HEK293 (cell line): ENCODE data around the gene PROM2.
A peak's percentile ranks its signal among the peaks of the same experiment; 100 is the strongest.

Source experiments
- CTCF ChIA-PET: fragments of 350-600 bp; formaldehyde crosslinking; extraction: SDS; loops from one replicate; lab custom pipeline; 2021; ENCODE audit warnings: antibody characterized with exemption; lab: Yijun Ruan, JAX
- POLR2A ChIA-PET: fragments of 300-600 bp; formaldehyde crosslinking; extraction: SDS; loops from one replicate; lab custom pipeline; 2020; ENCODE audit warnings: antibody characterized with exemption, inconsistent platforms; lab: Yijun Ruan, JAX
- H3K27ac ChIP-seq: fragments of 200-500 bp; sonication (Bioruptor generic); 2 replicates; pipeline ENCODE4 v1.5.1; 2014; ENCODE audit warnings: low read depth, low read length, control low read depth, inconsistent platforms; ENCODE audit errors: extremely low read depth
- H3K36me3 ChIP-seq, 2 experiments: fragments of 200-500 bp in 1 of 2; sonication (Bioruptor generic) in 1 of 2; 1 replicate in 1 of 2; 2 replicates in 1 of 2; pipeline ENCODE4 v1.5.1; 2014 to 2017; ENCODE audit warnings: inconsistent platforms in 2 of 2, low read length in 2 of 2; ENCODE audit not compliant: control insufficient read depth in 2 of 2, insufficient read depth in 1 of 2
- H3K4me1 ChIP-seq: fragments of 200-500 bp; sonication (Bioruptor generic); 2 replicates; pipeline ENCODE4 v1.5.1; 2014; ENCODE audit warnings: mild to moderate bottlenecking, low read length, inconsistent platforms; ENCODE audit not compliant: control insufficient read depth, insufficient read depth
- H3K4me3 ChIP-seq: 2 replicates; pipeline ENCODE4 v1.5.1; 2011; ENCODE audit warnings: low read depth, mild to moderate bottlenecking, control low read depth, low read length, moderate library complexity
- H3K9me3 ChIP-seq: fragments of 200-500 bp; sonication (Bioruptor generic); 2 replicates; pipeline ENCODE4 v1.5.1; 2014; ENCODE audit warnings: low read depth, low read length, inconsistent platforms; ENCODE audit not compliant: control insufficient read depth, insufficient read depth
- HOXA7 ChIP-seq: sonication (generic); formaldehyde crosslinking; IDR thresholded peaks from 2 replicates; pipeline ENCODE4 v1.8.1; 2022; ENCODE audit warnings: missing genetic modification reagents, borderline replicate concordance
- ZBTB48 ChIP-seq: fragments of 450-650 bp; formaldehyde crosslinking; IDR thresholded peaks from 2 replicates; pipeline ENCODE4 v1.5.1; 2016; ENCODE audit warnings: missing biosample characterization, missing genetic modification characterization
- ZEB2 ChIP-seq: fragments of 450-650 bp; formaldehyde crosslinking; IDR thresholded peaks from 2 replicates; pipeline ENCODE4 v1.5.1; 2016; ENCODE audit warnings: missing biosample characterization, missing genetic modification characterization
- ZFP41 ChIP-seq: fragments of 450-650 bp; formaldehyde crosslinking; IDR thresholded peaks from 2 replicates; pipeline ENCODE4 v1.5.1; 2016; ENCODE audit warnings: missing biosample characterization, missing genetic modification characterization, borderline replicate concordance
- ZNF112 ChIP-seq: fragments of 450-650 bp; formaldehyde crosslinking; IDR thresholded peaks from 2 replicates; pipeline ENCODE4 v1.5.0; 2017; ENCODE audit warnings: missing biosample characterization, missing genetic modification characterization
- ZNF335 ChIP-seq: fragments of 450-650 bp; formaldehyde crosslinking; conservative IDR thresholded peaks from 2 replicates; pipeline ENCODE4 v1.5.1; 2016; ENCODE audit warnings: missing biosample characterization, missing genetic modification characterization
- ZNF37A ChIP-seq: fragments of 450-650 bp; IDR thresholded peaks from 2 replicates; pipeline ENCODE4 v1.5.1; 2018; ENCODE audit warnings: missing biosample characterization, missing genetic modification characterization
- ZNF521 ChIP-seq: fragments of 450-650 bp; formaldehyde crosslinking; IDR thresholded peaks from 2 replicates; pipeline ENCODE4 v1.5.1; 2017; ENCODE audit warnings: missing biosample characterization, mild to moderate bottlenecking, missing genetic modification characterization
- ZNF544 ChIP-seq: fragments of 450-650 bp; formaldehyde crosslinking; IDR thresholded peaks from 2 replicates; pipeline ENCODE4 v1.5.0; 2017; ENCODE audit warnings: missing biosample characterization, missing genetic modification characterization
- ZNF596 ChIP-seq: fragments of 450-650 bp; IDR thresholded peaks from 2 replicates; pipeline ENCODE4 v1.5.0; 2018; ENCODE audit warnings: missing biosample characterization, mild to moderate bottlenecking, missing genetic modification characterization, moderate library complexity
- ZNF747 ChIP-seq: fragments of 450-650 bp; formaldehyde crosslinking; IDR thresholded peaks from 2 replicates; pipeline ENCODE4 v1.5.1; 2016; ENCODE audit warnings: missing biosample characterization, missing genetic modification characterization
- TF ChIP-seq, protein P1 (sequence below): fragments of 450-650 bp; formaldehyde crosslinking; IDR thresholded peaks from 2 replicates; pipeline ENCODE4 v1.5.1; 2017; ENCODE audit warnings: missing biosample characterization, missing genetic modification characterization
- TF ChIP-seq, protein P2 (sequence below): fragments of 450-650 bp; formaldehyde crosslinking; IDR thresholded peaks from 2 replicates; pipeline ENCODE4 v1.5.1; 2016; ENCODE audit warnings: missing biosample characterization, missing genetic modification characterization
- TF ChIP-seq, protein P3 (sequence below): fragments of 450-650 bp; formaldehyde crosslinking; IDR thresholded peaks from 2 replicates; pipeline ENCODE4 v1.5.1; 2016; ENCODE audit warnings: missing biosample characterization, missing genetic modification characterization
- TF ChIP-seq, protein P4 (sequence below): fragments of 450-650 bp; formaldehyde crosslinking; IDR thresholded peaks from 2 replicates; pipeline ENCODE4 v1.5.1; 2017; ENCODE audit warnings: missing biosample characterization, missing genetic modification characterization

Gene PROM2

DNA sequence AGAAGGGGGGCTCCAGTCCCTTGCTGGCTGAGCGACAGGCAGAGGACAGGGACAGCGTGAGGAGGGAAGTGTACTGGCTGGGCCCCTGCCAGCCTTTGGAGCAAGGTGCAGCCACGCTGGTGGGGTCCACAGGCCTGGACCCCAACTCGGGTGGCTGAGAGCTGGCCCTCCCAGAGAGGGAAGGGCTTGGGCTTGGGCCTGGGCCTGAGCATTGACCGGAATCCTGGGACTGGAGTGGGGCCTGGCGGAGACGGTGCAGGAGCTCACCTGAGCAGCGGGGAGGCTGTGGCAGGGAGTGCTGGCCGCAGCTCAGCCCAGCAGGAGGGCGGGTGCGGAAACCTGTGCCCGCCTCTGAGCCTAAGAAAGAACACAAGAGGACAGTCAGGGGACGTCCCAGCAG is 50.8 kb downstream of the PROM2 start:
- Histone ChIP-seq H3K9me3 (no peaks in the 10 kb centered on the region), H3K36me3 (no peaks in the 10 kb centered on the region), H3K27ac (no peak overlapping the region), H3K4me3 (no peak overlapping the region), H3K4me1 (no peaks in the 10 kb centered on the region)
- ChIA-PET CTCF (interaction anchor here (0.6 to 2.5 kb wide), 2 partner anchors 20 to 77 kb away, joined by 3 to 9 read pairs; no protein-coding TSS in a partner anchor), POLR2A (no interaction called here)
- TF ChIP-seq, protein P1, sequence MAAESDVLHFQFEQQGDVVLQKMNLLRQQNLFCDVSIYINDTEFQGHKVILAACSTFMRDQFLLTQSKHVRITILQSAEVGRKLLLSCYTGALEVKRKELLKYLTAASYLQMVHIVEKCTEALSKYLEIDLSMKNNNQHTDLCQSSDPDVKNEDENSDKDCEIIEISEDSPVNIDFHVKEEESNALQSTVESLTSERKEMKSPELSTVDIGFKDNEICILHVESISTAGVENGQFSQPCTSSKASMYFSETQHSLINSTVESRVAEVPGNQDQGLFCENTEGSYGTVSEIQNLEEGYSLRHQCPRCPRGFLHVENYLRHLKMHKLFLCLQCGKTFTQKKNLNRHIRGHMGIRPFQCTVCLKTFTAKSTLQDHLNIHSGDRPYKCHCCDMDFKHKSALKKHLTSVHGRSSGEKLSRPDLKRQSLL (tag by site-specific recombination): no peak
- TF ChIP-seq ZNF596: no peak

DNA sequence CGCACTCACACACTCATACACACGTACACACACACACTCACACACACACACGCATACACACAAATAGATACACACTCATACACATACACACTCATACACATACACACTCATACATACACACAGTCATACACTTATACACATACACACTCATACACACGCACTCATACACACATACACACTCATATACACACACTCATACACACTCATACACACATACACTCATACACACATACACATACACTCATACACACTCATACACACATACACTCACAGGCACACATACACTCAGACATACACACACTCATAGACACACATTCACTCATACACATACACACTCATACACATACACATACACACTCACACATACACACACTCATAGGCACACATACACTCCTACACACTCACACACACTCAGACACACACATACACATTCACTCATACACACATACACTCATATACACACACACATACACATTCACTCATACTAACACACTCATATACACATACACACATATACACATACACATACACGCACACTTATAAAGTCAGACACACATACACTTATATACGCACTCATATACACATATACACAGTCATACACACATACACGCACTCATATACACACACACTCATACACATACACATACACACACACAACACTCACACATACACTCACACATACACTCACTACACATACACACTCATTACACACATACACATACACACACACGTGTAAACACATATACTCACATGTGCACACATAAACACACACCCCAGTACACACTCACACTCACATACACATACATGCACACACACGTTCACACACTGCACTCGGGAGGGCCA is 51.6 kb downstream of the PROM2 start:
- POLR2A ChIA-PET: no interaction called here

DNA sequence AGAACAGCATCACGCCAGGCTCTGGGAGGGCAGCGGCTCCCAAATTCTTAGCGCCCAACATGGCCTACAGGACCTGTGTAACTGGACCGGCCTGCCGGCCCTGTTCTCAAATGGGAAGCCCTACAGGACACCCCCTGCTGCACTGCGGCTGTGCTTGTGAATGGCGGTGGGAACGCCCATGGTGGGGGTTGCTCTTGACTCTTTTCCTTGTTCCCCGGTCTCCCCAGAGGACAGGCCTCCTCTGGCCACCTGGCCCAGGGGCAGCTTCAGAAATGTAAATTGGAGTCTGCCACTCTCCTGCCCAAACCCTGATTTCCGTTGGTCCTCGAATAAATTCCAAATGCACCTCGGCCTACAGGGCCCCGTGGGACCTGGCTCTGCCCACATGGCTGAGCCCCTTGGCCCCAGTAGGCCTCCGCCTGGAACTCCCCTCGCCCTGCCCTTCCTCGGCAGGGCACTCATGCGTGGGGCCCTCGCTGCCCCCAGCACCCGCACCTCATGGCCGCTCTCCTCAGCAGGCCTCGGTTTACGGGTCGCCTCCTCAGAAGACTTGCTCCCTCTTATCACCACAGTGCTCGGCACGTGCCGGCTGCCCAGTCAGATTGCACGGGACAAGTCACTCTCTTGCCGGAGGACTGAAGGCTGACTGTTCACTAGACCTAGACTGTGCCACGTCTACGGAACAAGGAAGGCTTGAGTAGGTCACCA is 52.3 kb downstream of the PROM2 start:
- no peak overlapping the region for H3K4me3 ChIP-seq
- CTCF ChIA-PET: interaction anchor here (0.7 to 2.7 kb wide), 2 partner anchors 19 to 400 kb away, joined by 3 to 13 read pairs; no protein-coding TSS in a partner anchor
- TF ChIP-seq, protein P2, sequence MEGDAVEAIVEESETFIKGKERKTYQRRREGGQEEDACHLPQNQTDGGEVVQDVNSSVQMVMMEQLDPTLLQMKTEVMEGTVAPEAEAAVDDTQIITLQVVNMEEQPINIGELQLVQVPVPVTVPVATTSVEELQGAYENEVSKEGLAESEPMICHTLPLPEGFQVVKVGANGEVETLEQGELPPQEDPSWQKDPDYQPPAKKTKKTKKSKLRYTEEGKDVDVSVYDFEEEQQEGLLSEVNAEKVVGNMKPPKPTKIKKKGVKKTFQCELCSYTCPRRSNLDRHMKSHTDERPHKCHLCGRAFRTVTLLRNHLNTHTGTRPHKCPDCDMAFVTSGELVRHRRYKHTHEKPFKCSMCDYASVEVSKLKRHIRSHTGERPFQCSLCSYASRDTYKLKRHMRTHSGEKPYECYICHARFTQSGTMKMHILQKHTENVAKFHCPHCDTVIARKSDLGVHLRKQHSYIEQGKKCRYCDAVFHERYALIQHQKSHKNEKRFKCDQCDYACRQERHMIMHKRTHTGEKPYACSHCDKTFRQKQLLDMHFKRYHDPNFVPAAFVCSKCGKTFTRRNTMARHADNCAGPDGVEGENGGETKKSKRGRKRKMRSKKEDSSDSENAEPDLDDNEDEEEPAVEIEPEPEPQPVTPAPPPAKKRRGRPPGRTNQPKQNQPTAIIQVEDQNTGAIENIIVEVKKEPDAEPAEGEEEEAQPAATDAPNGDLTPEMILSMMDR (tag by site-specific recombination): no peak
- TF ChIP-seq ZNF747 (no peak), ZNF335 (no peak), ZEB2 (no peak)
- peaks cover 8% of the 10 kb centered on the region; the same call in 1 of the 2 replicates for H3K4me1 ChIP-seq
- H3K9me3 ChIP-seq: no peaks in the 10 kb centered on the region
- POLR2A ChIA-PET: no interaction called here
- H3K36me3 ChIP-seq: no peaks in the 10 kb centered on the region
- H3K27ac ChIP-seq: no peak overlapping the region

More for the DNA sequence above, 51.6 kb downstream of the PROM2 start:
- H3K27ac ChIP-seq: no peak overlapping the region
- peaks cover 7% of the 10 kb centered on the region; the same call in 1 of the 2 replicates for H3K4me1 ChIP-seq
- no peaks in the 10 kb centered on the region for H3K9me3 ChIP-seq
- H3K4me3 ChIP-seq: no peak overlapping the region
- CTCF ChIA-PET: interaction anchor here (0.6 kb wide), 1 partner anchor 76 kb away, joined by 3 read pairs; no protein-coding TSS in a partner anchor
- no peaks in the 10 kb centered on the region for H3K36me3 ChIP-seq
- TF ChIP-seq, protein P3, sequence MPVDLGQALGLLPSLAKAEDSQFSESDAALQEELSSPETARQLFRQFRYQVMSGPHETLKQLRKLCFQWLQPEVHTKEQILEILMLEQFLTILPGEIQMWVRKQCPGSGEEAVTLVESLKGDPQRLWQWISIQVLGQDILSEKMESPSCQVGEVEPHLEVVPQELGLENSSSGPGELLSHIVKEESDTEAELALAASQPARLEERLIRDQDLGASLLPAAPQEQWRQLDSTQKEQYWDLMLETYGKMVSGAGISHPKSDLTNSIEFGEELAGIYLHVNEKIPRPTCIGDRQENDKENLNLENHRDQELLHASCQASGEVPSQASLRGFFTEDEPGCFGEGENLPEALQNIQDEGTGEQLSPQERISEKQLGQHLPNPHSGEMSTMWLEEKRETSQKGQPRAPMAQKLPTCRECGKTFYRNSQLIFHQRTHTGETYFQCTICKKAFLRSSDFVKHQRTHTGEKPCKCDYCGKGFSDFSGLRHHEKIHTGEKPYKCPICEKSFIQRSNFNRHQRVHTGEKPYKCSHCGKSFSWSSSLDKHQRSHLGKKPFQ (tag by site-specific recombination): peak; percentile 47; the same call in 1 of the 2 replicates
- TF ChIP-seq ZNF544 (tag by site-specific recombination) (peak; percentile 14; the same call in 1 of the 2 replicates), ZNF112 (no peak), ZBTB48 (tag by site-specific recombination) (0 out of 2 replicates have a peak, but pooled peaks have one; percentile 27), ZNF37A (tag by site-specific recombination) (no peak), ZNF521 (tag by site-specific recombination) (peak; percentile 85), HOXA7 (CRISPR knock-in tag) (no peak), ZFP41 (tag by site-specific recombination) (0 out of 2 replicates have a peak, but pooled peaks have one; percentile 4)
- TF ChIP-seq, protein P4, sequence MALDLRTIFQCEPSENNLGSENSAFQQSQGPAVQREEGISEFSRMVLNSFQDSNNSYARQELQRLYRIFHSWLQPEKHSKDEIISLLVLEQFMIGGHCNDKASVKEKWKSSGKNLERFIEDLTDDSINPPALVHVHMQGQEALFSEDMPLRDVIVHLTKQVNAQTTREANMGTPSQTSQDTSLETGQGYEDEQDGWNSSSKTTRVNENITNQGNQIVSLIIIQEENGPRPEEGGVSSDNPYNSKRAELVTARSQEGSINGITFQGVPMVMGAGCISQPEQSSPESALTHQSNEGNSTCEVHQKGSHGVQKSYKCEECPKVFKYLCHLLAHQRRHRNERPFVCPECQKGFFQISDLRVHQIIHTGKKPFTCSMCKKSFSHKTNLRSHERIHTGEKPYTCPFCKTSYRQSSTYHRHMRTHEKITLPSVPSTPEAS: peak; percentile 78
